Measurements from ENCODE around the gene RNU6-1.

The RNU6-1 gene

DNA sequence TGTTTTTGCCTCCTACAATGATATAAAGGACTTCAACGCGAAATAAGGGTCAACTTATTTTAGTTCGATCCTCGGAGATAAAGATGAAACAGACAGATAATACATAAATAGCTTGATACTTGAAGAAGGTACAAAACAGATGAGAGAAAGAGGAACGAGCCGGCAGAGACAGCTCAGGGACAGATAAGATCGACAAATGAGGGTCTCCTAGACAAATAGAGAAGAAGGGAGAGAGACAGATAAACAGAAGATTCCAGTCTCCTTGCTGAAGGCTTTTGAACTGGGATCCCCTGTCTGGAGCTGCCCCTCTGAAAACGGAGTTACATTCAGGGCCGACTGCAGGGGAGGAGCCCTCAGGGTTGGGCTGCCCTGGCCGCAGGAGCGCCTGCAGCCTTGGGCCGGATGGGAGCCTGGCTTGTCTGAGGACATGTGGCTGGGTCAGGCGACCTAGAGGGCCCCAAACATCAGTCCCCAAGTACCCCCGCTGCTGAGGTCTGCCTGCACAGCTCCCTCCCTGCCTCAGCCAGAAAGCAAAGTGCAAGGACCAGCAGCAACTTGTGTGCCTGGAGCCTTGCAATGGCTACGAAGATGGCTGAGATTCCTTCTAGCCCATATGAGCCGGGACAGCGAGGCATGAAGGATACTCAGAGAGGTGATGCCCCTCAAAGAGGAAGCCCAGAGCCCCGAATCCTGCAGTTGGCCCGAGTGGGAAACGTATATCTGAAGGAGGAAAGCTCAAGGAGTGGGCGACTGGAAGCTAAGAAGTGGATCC is 15.5 kb downstream of the RNU6-1 start (continued):
- TF ChIP-seq ZBTB20 (tag by site-specific recombination; IDR thresholded peaks at IDR 0.05) (peak; percentile 21; the same call in 1 of the 2 replicates), HOXC10 (CRISPR knock-in tag; IDR thresholded peaks at IDR 0.05) (no peak), ZNF426 (tag by site-specific recombination; IDR thresholded peaks at IDR 0.05) (no peak)

DNA sequence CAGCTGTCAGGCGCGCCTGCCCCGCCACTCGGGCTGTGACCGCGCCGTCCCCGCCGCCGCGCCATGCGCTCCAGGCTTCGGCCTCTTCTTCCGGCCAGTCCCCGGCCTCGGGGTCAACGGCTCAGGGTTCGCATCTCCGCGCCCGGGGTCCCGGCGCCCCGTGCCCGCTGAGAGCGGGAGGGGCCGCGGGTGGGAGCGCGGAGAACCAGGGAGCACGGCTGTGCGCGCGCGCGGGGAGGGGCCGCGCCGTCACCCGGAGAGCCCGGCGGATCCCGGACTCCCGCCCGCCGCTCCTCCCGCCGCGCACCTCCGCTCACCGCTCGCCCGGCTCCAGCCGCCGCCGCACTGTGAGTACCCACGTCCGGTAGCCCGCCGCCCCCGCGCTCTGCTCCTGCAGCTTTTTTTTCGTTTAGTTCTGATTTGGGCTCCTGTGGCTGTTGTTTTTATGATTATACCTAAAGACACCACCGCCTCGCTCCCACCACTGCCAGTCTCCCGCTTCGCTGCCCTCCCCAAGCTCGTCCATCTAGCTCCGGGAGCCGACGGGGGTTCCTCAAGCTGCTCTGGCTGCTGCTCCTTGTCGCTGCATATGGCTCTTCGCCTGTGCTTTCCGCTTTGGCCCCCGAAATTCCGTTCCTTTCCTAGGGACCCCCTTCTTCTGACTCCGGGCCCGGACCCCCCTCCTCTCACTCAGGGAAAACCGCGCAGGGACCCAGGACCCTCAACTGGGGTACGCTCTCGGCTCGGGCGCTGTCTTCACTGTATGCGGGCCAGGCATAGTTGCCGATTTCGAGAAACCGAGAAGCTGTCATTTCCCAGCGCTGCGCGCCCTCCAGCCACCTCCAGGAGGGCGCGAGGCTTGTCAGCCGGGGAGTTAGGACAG is 16.3 kb downstream of the RNU6-1 start:
- peaks cover 7% of the 10 kb centered on the region for H3K4me1 ChIP-seq (ENCODE audit: control insufficient read depth, insufficient read depth, low read length)
- no peaks in the 10 kb centered on the region for H3K9me3 ChIP-seq (ENCODE audit: control insufficient read depth, insufficient read depth, low read depth, low read length)
- CTCF ChIA-PET, result interaction anchor here (0.5 to 1.3 kb wide), 7 partner anchors 9 to 1234 kb away, joined by 3 to 4 read pairs (median 3); partner anchors contain the start of gene C15orf61
- H3K4me3 ChIP-seq (ENCODE audit: low read depth, low read length), result peak overlapping the region; percentile 38
- peak overlapping the region; percentile 30; the same call in 1 of the 2 replicates for H3K27ac ChIP-seq (ENCODE audit: extremely low read depth, low read depth, low read length)
- POLR2A ChIA-PET, result interaction anchor here (1.3 to 1.5 kb wide), 2 partner anchors 17 to 281 kb away, joined by 3 to 4 read pairs; partner anchors contain the start of gene MAP2K5
- no peaks in the 10 kb centered on the region for H3K36me3 ChIP-seq (ENCODE audit: control insufficient read depth in 2 of 2, insufficient read depth in 1 of 2, low read length in 2 of 2)
- no peak for TF ChIP-seq ZNF830 (tag by site-specific recombination; IDR thresholded peaks at IDR 0.05; ENCODE audit: low read depth)
- TF ChIP-seq, protein P1, sequence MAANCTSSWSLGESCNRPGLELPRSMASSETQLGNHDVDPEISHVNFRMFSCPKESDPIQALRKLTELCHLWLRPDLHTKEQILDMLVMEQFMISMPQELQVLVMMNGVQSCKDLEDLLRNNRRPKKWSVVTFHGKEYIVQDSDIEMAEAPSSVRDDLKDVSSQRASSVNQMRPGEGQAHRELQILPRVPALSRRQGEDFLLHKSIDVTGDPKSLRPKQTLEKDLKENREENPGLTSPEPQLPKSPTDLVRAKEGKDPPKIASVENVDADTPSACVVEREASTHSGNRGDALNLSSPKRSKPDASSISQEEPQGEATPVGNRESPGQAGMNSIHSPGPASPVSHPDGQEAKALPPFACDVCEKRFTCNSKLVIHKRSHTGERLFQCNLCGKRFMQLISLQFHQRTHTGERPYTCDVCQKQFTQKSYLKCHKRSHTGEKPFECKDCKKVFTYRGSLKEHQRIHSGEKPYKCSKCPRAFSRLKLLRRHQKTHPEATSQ (tag by site-specific recombination; IDR thresholded peaks at IDR 0.05), result no peak
- no peak for TF ChIP-seq ZNF623 (tag by site-specific recombination; IDR thresholded peaks at IDR 0.05)
- TF ChIP-seq ZNF274 (IDR thresholded peaks at IDR 0.05; ENCODE audit: low read length), result no peak
- TF ChIP-seq ZNF274 (tag by site-specific recombination; IDR thresholded peaks at IDR 0.05; ENCODE audit: borderline replicate concordance), result no peak
- TF ChIP-seq ZNF16 (tag by site-specific recombination; IDR thresholded peaks at IDR 0.05; ENCODE audit: low read depth), result no peak
- TF ChIP-seq ZNF792 (tag by site-specific recombination; IDR thresholded peaks at IDR 0.05), result 0 out of 2 replicates have a peak, but pooled peaks have one; percentile 14
- TF ChIP-seq, protein P2, sequence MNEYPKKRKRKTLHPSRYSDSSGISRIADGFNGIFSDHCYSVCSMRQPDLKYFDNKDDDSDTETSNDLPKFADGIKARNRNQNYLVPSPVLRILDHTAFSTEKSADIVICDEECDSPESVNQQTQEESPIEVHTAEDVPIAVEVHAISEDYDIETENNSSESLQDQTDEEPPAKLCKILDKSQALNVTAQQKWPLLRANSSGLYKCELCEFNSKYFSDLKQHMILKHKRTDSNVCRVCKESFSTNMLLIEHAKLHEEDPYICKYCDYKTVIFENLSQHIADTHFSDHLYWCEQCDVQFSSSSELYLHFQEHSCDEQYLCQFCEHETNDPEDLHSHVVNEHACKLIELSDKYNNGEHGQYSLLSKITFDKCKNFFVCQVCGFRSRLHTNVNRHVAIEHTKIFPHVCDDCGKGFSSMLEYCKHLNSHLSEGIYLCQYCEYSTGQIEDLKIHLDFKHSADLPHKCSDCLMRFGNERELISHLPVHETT (tag by site-specific recombination; IDR thresholded peaks at IDR 0.05), result no peak
- no peak for TF ChIP-seq BCL11A (tag by site-specific recombination; IDR thresholded peaks at IDR 0.05; ENCODE audit: low read depth)
- TF ChIP-seq SALL2 (tag by site-specific recombination; IDR thresholded peaks at IDR 0.05; ENCODE audit: borderline replicate concordance), result no peak
- TF ChIP-seq ZNF571 (tag by site-specific recombination; IDR thresholded peaks at IDR 0.05), result no peak
- no peak for TF ChIP-seq HOXC10 (CRISPR knock-in tag; IDR thresholded peaks at IDR 0.05)
- no peak for TF ChIP-seq ZNF658 (tag by site-specific recombination; IDR thresholded peaks at IDR 0.05)
- 0 out of 2 replicates have a peak, but pooled peaks have one; percentile 36 for TF ChIP-seq KLF16 (tag by site-specific recombination; IDR thresholded peaks at IDR 0.05)
- no peak for TF ChIP-seq KLF7 (tag by site-specific recombination; IDR thresholded peaks at IDR 0.05; ENCODE audit: borderline replicate concordance)
- TF ChIP-seq MYNN (tag by site-specific recombination; IDR thresholded peaks at IDR 0.05; ENCODE audit: borderline replicate concordance), result no peak
- no peak for TF ChIP-seq HOXA7 (CRISPR knock-in tag; IDR thresholded peaks at IDR 0.05; ENCODE audit: borderline replicate concordance)
- peak; percentile 75 for TF ChIP-seq ZNF335 (tag by site-specific recombination; conservative IDR thresholded peaks at IDR 0.05)
- TF ChIP-seq ZNF610 (tag by site-specific recombination; IDR thresholded peaks at IDR 0.05; ENCODE audit: borderline replicate concordance), result peak; percentile 64; the same call in 1 of the 2 replicates
- no peak for TF ChIP-seq ZNF121 (tag by site-specific recombination; IDR thresholded peaks at IDR 0.05)
- TF ChIP-seq, protein P3, sequence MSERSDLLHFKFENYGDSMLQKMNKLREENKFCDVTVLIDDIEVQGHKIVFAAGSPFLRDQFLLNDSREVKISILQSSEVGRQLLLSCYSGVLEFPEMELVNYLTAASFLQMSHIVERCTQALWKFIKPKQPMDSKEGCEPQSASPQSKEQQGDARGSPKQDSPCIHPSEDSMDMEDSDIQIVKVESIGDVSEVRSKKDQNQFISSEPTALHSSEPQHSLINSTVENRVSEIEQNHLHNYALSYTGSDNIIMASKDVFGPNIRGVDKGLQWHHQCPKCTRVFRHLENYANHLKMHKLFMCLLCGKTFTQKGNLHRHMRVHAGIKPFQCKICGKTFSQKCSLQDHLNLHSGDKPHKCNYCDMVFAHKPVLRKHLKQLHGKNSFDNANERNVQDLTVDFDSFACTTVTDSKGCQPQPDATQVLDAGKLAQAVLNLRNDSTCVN (tag by site-specific recombination; optimal IDR thresholded peaks at IDR 0.05), result peak; percentile 76
- TF ChIP-seq ZNF133 (tag by site-specific recombination; IDR thresholded peaks at IDR 0.05), result no peak
- peak; percentile 58 for TF ChIP-seq ZSCAN30 (tag by site-specific recombination; IDR thresholded peaks at IDR 0.05)
- TF ChIP-seq ZNF621 (tag by site-specific recombination; IDR thresholded peaks at IDR 0.05), result no peak
- 0 out of 2 replicates have a peak, but pooled peaks have one; percentile 16 for TF ChIP-seq SP7 (tag by site-specific recombination; IDR thresholded peaks at IDR 0.05)
- TF ChIP-seq, protein P4, sequence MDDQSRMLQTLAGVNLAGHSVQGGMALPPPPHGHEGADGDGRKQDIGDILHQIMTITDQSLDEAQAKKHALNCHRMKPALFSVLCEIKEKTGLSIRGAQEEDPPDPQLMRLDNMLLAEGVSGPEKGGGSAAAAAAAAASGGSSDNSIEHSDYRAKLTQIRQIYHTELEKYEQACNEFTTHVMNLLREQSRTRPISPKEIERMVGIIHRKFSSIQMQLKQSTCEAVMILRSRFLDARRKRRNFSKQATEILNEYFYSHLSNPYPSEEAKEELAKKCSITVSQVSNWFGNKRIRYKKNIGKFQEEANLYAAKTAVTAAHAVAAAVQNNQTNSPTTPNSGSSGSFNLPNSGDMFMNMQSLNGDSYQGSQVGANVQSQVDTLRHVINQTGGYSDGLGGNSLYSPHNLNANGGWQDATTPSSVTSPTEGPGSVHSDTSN (CRISPR knock-in tag; IDR thresholded peaks at IDR 0.05), result no peak
- TF ChIP-seq ZNF23 (tag by site-specific recombination; IDR thresholded peaks at IDR 0.05; ENCODE audit: borderline replicate concordance), result no peak
- no peak for TF ChIP-seq ZNF843 (tag by site-specific recombination; IDR thresholded peaks at IDR 0.05)

Measured in HEK293 (cell line).